GM18867 (cell line): ENCODE data around the gene CLASRP.

Experiments used
- ATAC-seq: cut with Tn5 transposase; IDR thresholded peaks from one replicate; pipeline ENCODE4 v1.9.1; 2021; ENCODE audit warnings: mild to moderate bottlenecking, moderate library complexity; ENCODE audit not compliant: unreplicated experiment

The CLASRP gene

GRCh38 chr19:45059258-45059965 lies 20.6 kb downstream of the CLASRP start:
- ATAC-seq, result peak; percentile 48

GRCh38 chr19:45061965-45062364 lies 23.1 kb downstream of the CLASRP start:
- ATAC-seq, result no peak

- ATAC-seq, result no peak
Measured at GRCh38 chr19:45063851-45064801, 25.3 kb downstream of the CLASRP start.

GRCh38 chr19:45066921-45067661 lies 28.2 kb downstream of the CLASRP start:
- no peak for ATAC-seq

- no peak for ATAC-seq
Measured at GRCh38 chr19:45068041-45068440, 29.2 kb downstream of the CLASRP start.

GRCh38 chr19:45069056-45069455 lies 30.2 kb downstream of the CLASRP start:
- ATAC-seq, result no peak

- ATAC-seq, result no peak
Measured at GRCh38 chr19:45070214-45070613, 31.4 kb downstream of the CLASRP start.

- ATAC-seq, result no peak
Measured at GRCh38 chr19:45070861-45071544, 32.2 kb downstream of the CLASRP start.

- no peak for ATAC-seq
Measured at GRCh38 chr19:45071545-45071938, 32.7 kb downstream of the CLASRP start.

GRCh38 chr19:45071969-45072790 lies 33.3 kb downstream of the CLASRP start:
- ATAC-seq, result no peak

GRCh38 chr19:45074744-45075300 lies 36.0 kb downstream of the CLASRP start:
- no peak for ATAC-seq

- ATAC-seq, result peak; percentile 61
Measured at GRCh38 chr19:45075301-45076028, 36.6 kb downstream of the CLASRP start.

- peak; percentile 44 for ATAC-seq
Measured at GRCh38 chr19:45076029-45076850, 37.4 kb downstream of the CLASRP start, which contains the start of gene ZNF296. Gene ZNF296, minus strand, starts transcription at chr19:45076478. Its CDS starts 105 bp downstream, at chr19:45076373.

GRCh38 chr19:45076851-45077730 lies 38.2 kb downstream of the CLASRP start:
- ATAC-seq, result no peak

GRCh38 chr19:45078390-45079062 lies 39.7 kb downstream of the CLASRP start:
- ATAC-seq, result no peak
